ENCODE data around the gene HLA-DPA1. TPM values are rescaled to one million over a fixed set of nuclear protein-coding genes. Genes with fewer than 3 reads are reported as not detected.

HLA-DPA1 gene
- total RNA-seq, 2 donors from 2014 or later = 44.4 to 84.9 TPM

GRCh38 chr6:33029328-33030184 is 43.9 kb downstream of the HLA-DPA1 start:
- DNase-seq (ENCODE audit: low spot score) = no peak
- intact Hi-C loops (cut with DNase I) = no loop called here

DNA sequence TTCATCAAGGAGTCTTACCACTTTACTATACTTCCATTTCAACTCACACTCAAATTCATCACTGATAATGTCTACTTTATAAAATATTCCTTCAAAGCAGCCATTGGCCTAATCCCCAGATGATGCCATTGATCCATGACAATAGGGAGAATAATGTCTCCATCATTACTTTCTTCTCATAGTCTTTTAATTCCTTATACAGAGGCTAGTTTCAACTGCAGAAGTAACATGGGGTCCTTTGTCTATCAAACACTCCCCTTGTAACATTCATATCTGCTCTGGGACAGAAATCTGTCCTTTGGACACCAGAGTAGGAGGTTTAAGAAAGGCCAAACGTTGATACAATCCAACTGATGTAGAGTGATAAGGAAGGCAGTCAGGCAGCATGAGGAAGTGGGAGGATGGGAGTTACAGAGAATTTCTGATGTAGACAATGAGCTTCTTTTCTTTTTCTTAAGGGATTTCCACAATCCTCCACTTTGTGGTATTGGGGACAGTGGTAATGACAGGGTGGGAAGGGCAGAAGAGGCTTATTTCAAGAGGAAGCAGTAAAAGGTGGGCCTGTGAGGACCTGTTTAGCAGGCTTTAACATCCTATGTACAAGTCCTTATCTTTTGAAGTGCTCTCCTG is 45.1 kb downstream of the HLA-DPA1 start:
- intact Hi-C loops (cut with DNase I) = no loop called here
- DNase-seq (ENCODE audit: low spot score) = no peak

- DNase-seq (ENCODE audit: low spot score) = no peak
- intact Hi-C loops (cut with DNase I) = no loop called here
Measured at GRCh38 chr6:33024521-33024920, 48.9 kb downstream of the HLA-DPA1 start.

- no peak for DNase-seq (ENCODE audit: low spot score)
- intact Hi-C loops (cut with DNase I) = no loop called here
Measured at GRCh38 chr6:33023536-33023935, 49.9 kb downstream of the HLA-DPA1 start.

DNA sequence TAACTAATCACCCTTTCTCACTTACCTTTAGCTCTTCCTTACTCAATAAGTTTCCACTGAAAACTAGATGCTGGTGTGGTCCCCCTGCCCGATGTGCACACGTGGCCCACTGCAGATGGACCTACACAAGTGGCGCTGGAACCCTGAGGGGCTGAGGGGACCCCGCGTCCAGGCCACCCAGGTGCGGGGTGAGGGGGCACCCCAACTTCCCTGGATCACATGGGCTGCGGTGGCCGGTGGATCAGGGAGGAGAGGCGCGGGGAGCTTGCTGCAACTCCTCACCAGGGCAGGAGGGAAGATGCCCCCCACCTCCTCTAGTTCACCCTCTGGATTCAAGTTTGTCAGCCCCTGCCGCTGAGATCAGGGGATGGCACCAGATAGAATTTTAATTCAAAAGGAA is 51.5 kb downstream of the HLA-DPA1 start:
- DNase-seq (ENCODE audit: low spot score) = no peak
- intact Hi-C loops (cut with DNase I) = no loop called here

GRCh38 chr6:33019372-33019771 is 54.1 kb downstream of the HLA-DPA1 start:
- intact Hi-C loops (cut with DNase I) = loop anchor here in 1 of 2 donors (5.0 kb wide), 1 partner anchor 58 kb away; the partner anchor contains the start of gene HLA-DPB1
- DNase-seq (ENCODE audit: low spot score) = no peak

DNA sequence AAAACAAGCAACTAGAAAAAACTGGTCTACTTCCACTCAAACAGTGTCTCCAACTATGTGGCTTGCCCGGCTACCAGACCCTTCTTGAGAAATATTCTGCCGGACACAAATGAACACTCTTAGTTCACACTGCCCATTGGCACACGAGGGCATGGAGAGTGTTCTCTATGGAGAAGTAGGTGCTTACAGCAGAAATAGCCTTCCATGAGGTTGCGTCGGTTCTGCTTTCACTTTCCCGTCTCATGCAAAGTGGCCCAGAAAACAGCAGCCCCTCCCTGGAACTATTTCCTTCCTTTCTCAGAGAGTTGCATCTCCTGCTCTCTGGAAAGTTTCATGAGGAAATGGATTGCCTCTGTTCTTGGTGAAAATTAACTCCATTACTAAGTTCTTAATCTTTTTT is 54.5 kb downstream of the HLA-DPA1 start:
- intact Hi-C loops (cut with DNase I) = loop anchor here in 1 of 2 donors (5.0 kb wide), 1 partner anchor 58 kb away; the partner anchor contains the start of gene HLA-DPB1
- peak; percentile 89 for DNase-seq (ENCODE audit: low spot score)

DNA sequence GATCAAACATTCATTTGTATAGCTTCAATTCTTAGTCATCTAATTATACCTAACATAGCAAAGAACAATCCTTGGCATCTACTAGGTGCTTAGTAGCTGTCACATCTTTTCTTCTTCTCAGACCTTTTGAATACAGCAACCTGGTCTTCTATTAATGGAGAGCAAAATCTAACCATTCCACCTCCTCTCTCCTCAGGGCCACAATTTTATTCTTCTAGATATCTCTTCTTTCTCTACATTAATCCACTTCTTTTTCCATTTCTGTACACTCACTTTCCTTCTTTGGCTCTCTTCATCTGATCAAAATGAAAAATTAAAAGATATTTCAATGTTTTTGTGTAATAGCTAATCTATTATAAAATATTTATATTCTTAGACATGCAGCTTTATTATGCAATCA is 55.0 kb downstream of the HLA-DPA1 start:
- no peak for DNase-seq (ENCODE audit: low spot score)
- intact Hi-C loops (cut with DNase I) = loop anchor here in 1 of 2 donors (5.0 kb wide), 1 partner anchor 59 kb away; the partner anchor contains the start of gene HLA-DPB1

DNA sequence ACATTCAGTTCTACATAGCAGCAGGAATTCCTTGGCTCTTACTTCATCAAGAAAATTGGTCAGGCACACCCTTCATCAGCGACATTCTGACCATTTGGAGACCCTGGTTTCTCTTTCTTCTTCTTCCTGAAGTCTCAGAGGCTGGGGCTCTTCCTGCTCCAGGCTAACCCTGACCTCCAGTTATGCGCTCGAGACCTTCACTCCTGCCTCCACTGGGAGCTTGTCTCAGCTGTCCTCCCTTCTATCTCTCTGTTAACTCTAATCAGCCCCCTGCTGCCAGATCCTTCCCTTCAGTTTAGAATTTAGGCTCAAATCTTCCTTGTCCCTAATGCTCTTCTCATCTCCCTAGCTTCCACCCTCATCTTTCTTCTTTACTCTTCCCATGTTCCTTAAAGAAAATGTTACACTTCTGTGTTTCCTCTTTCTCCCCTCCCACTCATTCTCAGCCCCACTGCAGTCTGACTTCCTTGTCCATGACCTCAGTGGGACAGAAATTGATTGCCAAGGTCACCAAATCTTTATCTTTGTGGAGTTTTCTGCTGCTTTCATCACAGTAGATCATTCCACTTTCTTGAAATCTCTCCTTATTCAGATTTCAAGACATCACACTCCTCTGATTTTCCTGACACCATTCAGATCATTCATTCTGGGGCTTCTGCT is 55.6 kb downstream of the HLA-DPA1 start:
- intact Hi-C loops (cut with DNase I) = loop anchor here in 1 of 2 donors (5.0 kb wide), 1 partner anchor 59 kb away; the partner anchor contains the start of gene HLA-DPB1
- DNase-seq (ENCODE audit: low spot score) = no peak

- intact Hi-C loops (cut with DNase I) = loop anchor here in 1 of 2 donors (5.0 kb wide), 1 partner anchor 60 kb away; the partner anchor contains the start of gene HLA-DPB1
- no peak for DNase-seq (ENCODE audit: low spot score)
Measured at GRCh38 chr6:33017018-33017417, 56.4 kb downstream of the HLA-DPA1 start.

DNA sequence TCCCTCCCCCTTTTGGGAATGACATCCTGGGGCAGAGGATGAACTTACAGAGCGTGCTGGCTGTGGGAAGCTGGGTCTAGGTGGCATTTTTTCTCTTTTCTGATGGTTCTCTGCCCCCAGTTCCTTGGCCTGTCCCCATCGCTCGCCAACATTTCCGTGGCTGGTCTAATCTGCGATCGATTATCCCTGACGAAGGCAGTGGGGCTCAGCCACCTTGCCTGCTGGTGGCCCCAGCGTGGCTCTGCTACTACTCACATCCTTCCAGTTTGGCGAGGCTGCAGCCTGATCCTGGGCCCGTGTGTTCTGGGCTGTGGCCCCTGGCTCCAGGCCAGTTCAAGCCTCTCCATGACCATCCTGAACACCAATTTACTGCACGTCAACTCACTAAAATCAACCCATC is 57.7 kb downstream of the HLA-DPA1 start:
- intact Hi-C loops (cut with DNase I) = loop anchor here in 1 of 2 donors (5.0 kb wide), 1 partner anchor 62 kb away; the partner anchor contains the start of gene HLA-DPB1
- DNase-seq (ENCODE audit: low spot score) = no peak

- DNase-seq (ENCODE audit: low spot score) = no peak
- intact Hi-C loops (cut with DNase I) = loop anchor here (5.0 kb wide), 2 partner anchors 62 to 227 kb away; partner anchors contain the start of gene HLA-DPB1 (in 1 of the 2)
Measured at GRCh38 chr6:33014841-33015634, 58.4 kb downstream of the HLA-DPA1 start.

Other genes with a start within 250 kb of the HLA-DPA1 start
- gene TAP2, start 234.9 kb downstream of the HLA-DPA1 start, total RNA-seq = 10 to 100 TPM; 23.3 to 27.4 TPM
- gene PSMB8, start 229.6 kb downstream of the HLA-DPA1 start, total RNA-seq = 10 to 100 TPM; 37.7 to 42.8 TPM
- 10 to 100 TPM; 30.2 to 47.3 TPM for gene TAP1, start 219.9 kb downstream of the HLA-DPA1 start, total RNA-seq
- 10 to 100 TPM; 23.9 to 25.6 TPM for gene PSMB9, start 219.5 kb downstream of the HLA-DPA1 start, total RNA-seq
- 10 to 100 TPM in 1 of 2 donors, 1 to 10 TPM in 1; 8.0 to 19.2 TPM for gene HLA-DMB, start 132.6 kb downstream of the HLA-DPA1 start, total RNA-seq
- 10 to 100 TPM; 16.1 to 35.0 TPM for gene HLA-DMA, start 120.6 kb downstream of the HLA-DPA1 start, total RNA-seq
- gene BRD2, start 105.1 kb downstream of the HLA-DPA1 start, total RNA-seq = 100 to 1,000 TPM; 125 to 129 TPM
- gene HLA-DOA, start 64.1 kb downstream of the HLA-DPA1 start, total RNA-seq = 1 to 10 TPM; 3.1 to 3.5 TPM
- gene HLA-DPB1, start 2.3 kb upstream of the HLA-DPA1 start, total RNA-seq = 10 to 100 TPM; 37.4 to 63.9 TPM
- 1 to 10 TPM in 1 of 2 donors, under 1 TPM in 1; 0.43 to 1.0 TPM for gene COL11A2, start 118.8 kb upstream of the HLA-DPA1 start, total RNA-seq
- gene RXRB, start 127.0 kb upstream of the HLA-DPA1 start, total RNA-seq = 10 to 100 TPM; 31.3 to 31.7 TPM
- 10 to 100 TPM; 79.4 to 86.2 TPM for gene SLC39A7, start 127.2 kb upstream of the HLA-DPA1 start, total RNA-seq
- gene HSD17B8, start 131.0 kb upstream of the HLA-DPA1 start, total RNA-seq = 1 to 10 TPM; 2.8 to 4.0 TPM
- 10 to 100 TPM; 29.8 to 32.2 TPM for gene RING1, start 134.9 kb upstream of the HLA-DPA1 start, total RNA-seq
- gene VPS52, start 198.2 kb upstream of the HLA-DPA1 start, total RNA-seq = 10 to 100 TPM; 27.8 to 44.0 TPM
- gene RPS18, start 198.4 kb upstream of the HLA-DPA1 start, total RNA-seq = 1,000 to 10,000 TPM; 1,709 to 1,844 TPM
- 10 to 100 TPM in 1 of 2 donors, 1 to 10 TPM in 1; 9.5 to 14.1 TPM for gene B3GALT4, start 203.5 kb upstream of the HLA-DPA1 start, total RNA-seq
- gene WDR46, start 215.6 kb upstream of the HLA-DPA1 start, total RNA-seq = 10 to 100 TPM; 31.7 to 40.3 TPM
- gene PFDN6, start 216.0 kb upstream of the HLA-DPA1 start, total RNA-seq = 10 to 100 TPM; 29.1 to 31.0 TPM
- gene RGL2, start 225.3 kb upstream of the HLA-DPA1 start, total RNA-seq = 10 to 100 TPM; 52.4 to 52.8 TPM
- gene TAPBP, start 240.4 kb upstream of the HLA-DPA1 start, total RNA-seq = 10 to 100 TPM; 57.7 to 65.8 TPM
- gene ZBTB22, start 244.1 kb upstream of the HLA-DPA1 start, total RNA-seq = 10 to 100 TPM; 15.7 to 17.0 TPM
- 10 to 100 TPM; 30.3 to 42.3 TPM for gene DAXX, start 249.3 kb upstream of the HLA-DPA1 start, total RNA-seq